ENCODE data around the gene UNC5CL.
A peak's percentile ranks its signal among the peaks of the same experiment; 100 is the strongest.

Gene UNC5CL

DNA sequence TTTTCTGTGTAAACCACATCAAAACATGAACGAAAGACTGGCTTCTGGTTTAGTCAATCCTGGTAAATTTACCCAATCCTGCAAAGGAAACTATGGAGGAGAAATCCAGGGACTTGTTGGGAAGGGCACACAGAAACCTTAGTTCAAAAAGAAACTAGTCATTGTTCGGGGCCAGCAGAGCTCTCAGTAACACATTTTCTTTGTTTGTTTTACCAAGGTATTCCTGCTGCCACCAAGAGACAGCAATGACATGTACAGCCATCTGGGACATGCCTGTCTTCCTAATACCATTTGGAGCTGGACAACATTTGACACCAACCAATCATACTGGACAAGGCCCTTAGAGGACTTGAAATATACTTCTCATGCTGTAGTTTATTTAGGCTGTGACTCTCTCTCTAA lies 24.9 kb upstream of the UNC5CL start:
- DNase-seq, result no peak

DNA sequence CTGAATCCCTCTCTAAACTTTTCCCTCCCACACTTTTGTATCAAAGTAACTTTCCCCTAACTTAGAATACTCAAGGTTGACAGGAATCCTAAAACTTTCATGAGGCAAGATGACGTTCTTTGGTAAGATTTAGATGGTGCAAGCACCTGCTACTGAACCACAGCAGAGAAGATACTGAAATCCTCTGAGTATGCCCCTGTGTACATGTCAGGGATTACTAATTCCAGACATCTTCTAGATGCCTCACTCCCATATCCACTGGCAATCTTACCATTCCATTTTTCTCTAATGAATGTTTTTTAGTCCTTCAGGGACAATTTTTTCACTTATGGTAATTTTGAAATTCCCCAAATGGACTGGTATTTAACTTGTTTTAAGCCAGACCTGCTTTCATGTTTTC lies 23.0 kb upstream of the UNC5CL start:
- no peak for DNase-seq

GRCh38 chr6:41061196-41061726 lies 22.2 kb upstream of the UNC5CL start:
- DNase-seq, result no peak

DNA sequence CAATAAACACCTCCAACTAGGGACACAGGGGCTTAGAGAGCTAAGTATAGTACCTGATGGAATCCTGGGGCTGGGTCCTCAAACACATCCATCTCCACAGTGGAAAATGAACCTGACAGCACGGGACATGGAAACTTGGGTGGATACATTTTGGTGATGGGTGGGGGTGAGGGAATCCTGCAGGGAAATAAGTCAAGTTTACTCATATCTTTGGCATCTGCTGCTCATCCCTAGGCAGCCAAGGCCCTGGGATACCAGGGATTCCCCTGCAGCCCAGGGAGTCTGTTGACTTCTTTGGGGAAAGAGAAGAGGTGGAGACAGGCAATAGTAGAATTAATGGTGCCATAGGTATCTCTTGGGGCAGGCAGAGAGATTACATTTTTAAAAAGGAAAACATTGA lies 20.5 kb upstream of the UNC5CL start:
- DNase-seq, result peak; percentile 58

GRCh38 chr6:41058783-41059181 lies 19.8 kb upstream of the UNC5CL start:
- no peak for DNase-seq

- no peak for DNase-seq
These were observed 17.9 kb upstream of the UNC5CL start for GRCh38 chr6:41056768-41057490.

- DNase-seq, result no peak
These were observed 16.1 kb upstream of the UNC5CL start for GRCh38 chr6:41055149-41055548.

DNA sequence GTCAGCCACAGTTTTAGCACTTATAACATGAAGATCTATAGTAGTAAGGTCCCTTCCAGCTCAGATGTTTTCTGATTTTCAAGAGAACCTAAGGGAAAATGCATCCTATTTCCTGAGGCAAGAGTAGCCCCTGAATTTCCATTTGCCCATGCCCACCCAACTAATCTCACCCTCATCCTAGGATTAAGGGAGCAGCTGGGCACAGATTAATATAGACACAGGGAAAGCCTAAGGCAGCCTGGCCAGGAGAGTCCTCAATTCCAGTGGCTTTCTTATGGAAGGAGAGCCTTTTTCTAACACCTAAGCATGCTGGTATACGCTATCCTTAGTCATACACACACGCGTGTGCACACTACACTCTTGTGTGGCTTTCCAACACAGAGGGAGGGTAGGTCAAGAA lies 15.5 kb upstream of the UNC5CL start:
- DNase-seq, result no peak

DNA sequence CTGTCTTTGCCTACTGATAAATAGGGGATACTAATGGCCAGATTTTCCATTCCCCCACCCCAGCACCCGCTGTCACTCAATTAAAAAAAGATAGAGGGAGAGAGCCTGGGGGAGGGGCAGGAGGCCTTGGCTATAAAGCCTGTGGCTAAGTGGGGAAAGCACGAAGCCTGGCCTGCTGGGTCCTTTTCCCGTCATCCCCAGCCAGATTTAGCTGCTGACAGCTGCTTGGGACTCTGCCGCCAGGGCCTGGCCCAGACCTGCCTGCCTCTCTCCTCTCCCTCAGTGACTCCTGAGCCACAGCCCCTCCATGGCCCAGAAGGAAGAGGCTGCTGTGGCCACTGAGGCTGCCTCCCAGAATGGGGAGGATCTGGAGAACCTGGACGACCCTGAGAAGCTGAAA lies 14.0 kb upstream of the UNC5CL start, which contains the start of gene APOBEC2:
TSS of gene APOBEC2 (plus strand) at position 162 of the 400 bp plus-strand sequence. CDS start at position 308, 146 bp downstream.
- DNase-seq, result no peak

GRCh38 chr6:41051873-41052272 lies 12.9 kb upstream of the UNC5CL start:
- DNase-seq, result no peak

- DNase-seq, result no peak
These were observed 11.5 kb upstream of the UNC5CL start for GRCh38 chr6:41050536-41050935.

DNA sequence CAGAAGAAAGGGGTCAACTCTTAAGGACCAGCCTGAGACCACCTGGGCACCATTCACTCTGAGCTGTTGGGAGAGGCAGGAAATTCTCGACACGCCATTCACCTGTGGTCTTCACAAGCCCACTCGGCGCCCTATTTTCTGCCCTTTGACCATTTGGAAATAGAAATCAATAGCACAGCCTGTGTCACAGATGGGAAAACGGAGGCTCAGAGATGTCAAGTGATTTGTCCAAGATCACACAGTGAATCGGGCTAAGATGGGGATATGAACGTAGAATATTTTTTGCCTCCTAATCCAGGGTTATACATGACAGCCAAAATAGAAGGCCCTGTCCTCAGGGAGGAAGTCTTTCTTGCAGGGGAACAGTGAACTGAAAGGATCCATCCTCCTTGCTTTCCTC lies 10.9 kb upstream of the UNC5CL start:
- no peak for DNase-seq

DNA sequence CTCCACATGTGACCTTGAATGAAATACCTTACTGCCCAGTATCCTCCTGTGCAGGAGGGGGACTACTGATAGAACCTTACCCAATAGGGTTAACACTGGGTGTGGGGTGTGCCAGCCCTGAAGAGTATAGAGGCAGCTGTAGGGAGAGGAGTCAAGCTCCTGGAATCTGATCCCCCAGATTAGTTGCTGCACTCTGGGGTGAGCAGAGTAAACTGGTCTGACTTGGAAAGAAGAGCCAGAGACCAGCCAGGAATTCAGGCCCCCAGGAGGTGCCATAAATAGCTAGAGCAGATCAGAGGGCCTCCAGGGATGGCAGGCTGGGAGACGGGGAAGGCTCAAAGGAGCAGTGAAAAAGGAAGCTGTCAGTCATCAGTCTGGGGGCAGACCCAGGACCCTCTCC lies 10.5 kb upstream of the UNC5CL start:
- DNase-seq, result peak; percentile 34

GRCh38 chr6:41047745-41048732 lies 9.0 kb upstream of the UNC5CL start:
- no peak for DNase-seq

- no peak for DNase-seq
These were observed 8.3 kb upstream of the UNC5CL start for GRCh38 chr6:41047306-41047705.

GRCh38 chr6:41046084-41046483 lies 7.1 kb upstream of the UNC5CL start:
- no peak for DNase-seq

DNA sequence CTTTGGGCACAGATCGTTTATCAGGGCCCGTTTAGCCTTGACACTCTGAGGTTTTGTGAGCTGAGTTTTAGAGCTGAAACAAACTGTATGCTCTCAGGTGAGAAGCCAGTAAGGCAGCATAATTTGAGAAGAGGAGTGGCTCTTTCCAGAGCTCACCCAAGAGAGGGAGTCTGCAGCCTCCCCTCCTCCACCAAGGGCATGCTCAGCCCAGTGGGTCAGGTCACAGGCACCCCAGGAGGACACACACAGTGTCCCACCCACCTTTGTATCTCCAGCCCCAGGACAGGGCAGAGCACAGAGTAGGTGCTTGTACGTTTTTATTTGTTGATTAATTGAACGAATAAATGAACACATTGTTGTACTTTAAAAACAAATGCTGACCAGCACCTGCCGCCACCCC lies 6.6 kb upstream of the UNC5CL start:
- no peak for DNase-seq

- DNase-seq, result no peak
These were observed 4.1 kb upstream of the UNC5CL start for GRCh38 chr6:41043151-41043550.

GRCh38 chr6:41042226-41043055 lies 3.4 kb upstream of the UNC5CL start, which contains the start of gene TSPO2:
Gene TSPO2, plus strand, starts transcription at chr6:41042467. Its CDS starts 519 bp downstream, at chr6:41042986.
- no peak for DNase-seq

DNA sequence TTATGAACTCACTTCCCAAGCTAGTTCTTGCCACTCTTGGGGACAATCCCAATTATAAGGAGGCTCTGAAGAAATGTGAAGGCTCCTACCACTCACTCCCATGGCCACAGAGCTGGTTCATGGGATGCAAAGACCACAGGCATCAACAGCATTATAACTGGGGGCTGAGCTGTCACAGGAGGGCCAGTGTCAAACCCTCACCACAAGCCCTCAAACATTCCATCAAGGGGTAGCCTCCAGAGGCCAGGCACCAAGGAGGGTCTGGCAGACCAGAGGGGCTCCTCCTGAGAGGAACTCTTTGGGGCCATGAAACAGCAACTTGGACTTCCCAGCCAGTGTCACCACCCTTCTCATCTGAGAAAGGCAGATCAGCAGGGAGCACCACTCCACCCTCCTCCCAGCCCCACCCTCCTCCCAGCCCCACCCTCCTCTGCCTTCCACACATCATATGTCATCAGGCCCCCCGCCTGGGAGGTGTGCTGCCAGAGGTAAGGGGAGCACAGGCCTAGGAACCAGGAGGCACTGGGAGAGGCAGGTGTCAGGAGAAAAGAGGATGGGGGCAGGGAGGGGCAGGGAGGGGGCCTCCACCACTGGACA lies 2.0 kb upstream of the UNC5CL start:
- DNase-seq, result no peak

DNA sequence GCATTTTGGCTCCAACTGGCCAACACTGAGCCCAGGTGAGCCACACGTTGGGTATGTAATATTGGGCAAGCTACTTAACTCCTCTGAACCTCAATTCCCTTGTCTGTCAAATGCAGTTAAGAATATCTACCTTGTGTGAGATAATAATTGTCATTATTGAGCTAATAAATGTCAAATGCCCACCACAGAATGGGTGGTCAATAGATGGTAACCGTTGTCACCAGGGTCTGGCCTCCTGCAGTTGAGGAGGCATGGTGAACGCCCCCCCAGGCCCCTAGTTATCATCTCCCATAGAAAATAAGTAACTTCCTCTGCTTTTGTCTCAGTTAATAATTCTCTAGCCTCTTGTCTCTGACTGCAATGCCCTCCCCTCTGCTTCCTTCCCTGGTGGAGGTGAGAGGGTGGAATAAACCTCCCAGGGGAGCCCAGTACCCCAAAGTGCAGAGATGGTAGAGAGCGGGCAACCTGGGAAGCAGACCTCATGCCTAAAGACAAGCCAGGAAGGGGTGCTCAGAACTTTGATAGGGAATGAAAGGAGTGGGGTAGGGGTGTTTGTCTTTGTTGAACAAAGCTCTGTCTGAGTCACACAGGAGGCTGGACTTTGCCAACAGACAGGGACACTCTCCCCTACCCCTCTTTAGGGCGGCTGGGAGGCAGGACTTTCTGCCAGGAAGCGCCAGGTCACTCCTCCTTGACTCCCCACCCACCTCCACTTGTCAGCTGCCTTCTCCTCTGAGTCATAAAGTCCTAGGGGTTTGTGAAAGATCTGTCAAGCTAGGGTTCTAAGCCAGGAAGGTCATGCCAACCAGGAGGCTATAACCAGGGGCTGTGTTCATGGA lies 1.3 kb upstream of the UNC5CL start:
- peak; percentile 60 for DNase-seq

All from NCI-H226 (cell line).